Activated naive CD4-positive, alpha-beta T cell treated with anti-CD3 and anti-CD28 coated beads, Interleukin-2, amount 50 U/mL, for 24 hours (primary cell): ENCODE data around the gene PRKN.

Experiments
- H3K27ac Mint-ChIP-seq: one replicate; pipeline ENCODE4 v1.8.0; 2021; ENCODE audit warnings: mild to moderate bottlenecking, mixed read lengths
- H3K27me3 Mint-ChIP-seq: one replicate; pipeline ENCODE4 v1.8.0; 2021; ENCODE audit warnings: mixed read lengths
- H3K36me3 Mint-ChIP-seq: one replicate; pipeline ENCODE4 v1.8.0; 2021; ENCODE audit warnings: mixed read lengths
- H3K4me1 Mint-ChIP-seq: one replicate; pipeline ENCODE4 v1.8.0; 2021; ENCODE audit warnings: mixed read lengths
- H3K4me3 Mint-ChIP-seq: one replicate; pipeline ENCODE4 v1.8.0; 2021; ENCODE audit warnings: mild to moderate bottlenecking, mixed read lengths
- H3K9me3 Mint-ChIP-seq: one replicate; pipeline ENCODE4 v1.8.0; 2021; ENCODE audit warnings: mixed read lengths

The PRKN gene

GRCh38 chr6:162294029-162294428 lies 433.5 kb downstream of the PRKN start:
- no peaks in the 10 kb centered on the region for H3K27me3 Mint-ChIP-seq
- H3K36me3 Mint-ChIP-seq, result peaks cover 1% of the 10 kb centered on the region
- H3K4me3 Mint-ChIP-seq, result no peak overlapping the region
- H3K27ac Mint-ChIP-seq, result no peak overlapping the region
- no peaks in the 10 kb centered on the region for H3K9me3 Mint-ChIP-seq
- no peaks in the 10 kb centered on the region for H3K4me1 Mint-ChIP-seq

GRCh38 chr6:162292915-162293314 lies 434.7 kb downstream of the PRKN start:
- Mint-ChIP-seq H3K9me3 (no peaks in the 10 kb centered on the region), H3K36me3 (peaks cover 1% of the 10 kb centered on the region), H3K27me3 (no peaks in the 10 kb centered on the region), H3K4me1 (no peaks in the 10 kb centered on the region), H3K4me3 (no peak overlapping the region), H3K27ac (no peak overlapping the region)

GRCh38 chr6:162290846-162291465 lies 436.6 kb downstream of the PRKN start:
- peaks cover 1% of the 10 kb centered on the region for H3K36me3 Mint-ChIP-seq
- no peak overlapping the region for H3K27ac Mint-ChIP-seq
- no peak overlapping the region for H3K4me3 Mint-ChIP-seq
- H3K4me1 Mint-ChIP-seq, result no peaks in the 10 kb centered on the region
- no peaks in the 10 kb centered on the region for H3K27me3 Mint-ChIP-seq
- no peaks in the 10 kb centered on the region for H3K9me3 Mint-ChIP-seq

GRCh38 chr6:162289972-162290371 lies 437.6 kb downstream of the PRKN start:
- H3K36me3 Mint-ChIP-seq, result peaks cover 1% of the 10 kb centered on the region
- H3K4me1 Mint-ChIP-seq, result no peaks in the 10 kb centered on the region
- no peaks in the 10 kb centered on the region for H3K27me3 Mint-ChIP-seq
- H3K9me3 Mint-ChIP-seq, result no peaks in the 10 kb centered on the region
- no peak overlapping the region for H3K27ac Mint-ChIP-seq
- no peak overlapping the region for H3K4me3 Mint-ChIP-seq

GRCh38 chr6:162273986-162274385 lies 453.6 kb downstream of the PRKN start:
- H3K27me3 Mint-ChIP-seq, result no peaks in the 10 kb centered on the region

GRCh38 chr6:162271922-162272321 lies 455.6 kb downstream of the PRKN start:
- H3K27me3 Mint-ChIP-seq, result no peaks in the 10 kb centered on the region
- no peaks in the 10 kb centered on the region for H3K36me3 Mint-ChIP-seq
- no peaks in the 10 kb centered on the region for H3K9me3 Mint-ChIP-seq
- no peak overlapping the region for H3K4me3 Mint-ChIP-seq
- no peak overlapping the region for H3K27ac Mint-ChIP-seq
- no peaks in the 10 kb centered on the region for H3K4me1 Mint-ChIP-seq

More at GRCh38 chr6:162273986-162274385, 453.6 kb downstream of the PRKN start:
- no peaks in the 10 kb centered on the region for H3K36me3 Mint-ChIP-seq
- no peak overlapping the region for H3K27ac Mint-ChIP-seq
- H3K9me3 Mint-ChIP-seq, result no peaks in the 10 kb centered on the region
- no peaks in the 10 kb centered on the region for H3K4me1 Mint-ChIP-seq
- no peak overlapping the region for H3K4me3 Mint-ChIP-seq

GRCh38 chr6:162270966-162271365 lies 456.6 kb downstream of the PRKN start:
- no peaks in the 10 kb centered on the region for H3K36me3 Mint-ChIP-seq
- H3K4me1 Mint-ChIP-seq, result no peaks in the 10 kb centered on the region
- no peak overlapping the region for H3K4me3 Mint-ChIP-seq
- H3K27me3 Mint-ChIP-seq, result no peaks in the 10 kb centered on the region
- no peaks in the 10 kb centered on the region for H3K9me3 Mint-ChIP-seq
- H3K27ac Mint-ChIP-seq, result no peak overlapping the region

- Mint-ChIP-seq H3K9me3 (no peaks in the 10 kb centered on the region), H3K27me3 (no peaks in the 10 kb centered on the region), H3K4me1 (no peaks in the 10 kb centered on the region), H3K36me3 (peaks cover 2% of the 10 kb centered on the region), H3K4me3 (no peak overlapping the region), H3K27ac (no peak overlapping the region)
These were observed 459.9 kb downstream of the PRKN start for GRCh38 chr6:162267641-162268040.

- H3K4me3 Mint-ChIP-seq, result no peak overlapping the region
- H3K36me3 Mint-ChIP-seq, result peaks cover 3% of the 10 kb centered on the region
- no peak overlapping the region for H3K27ac Mint-ChIP-seq
- no peaks in the 10 kb centered on the region for H3K4me1 Mint-ChIP-seq
- no peaks in the 10 kb centered on the region for H3K27me3 Mint-ChIP-seq
- H3K9me3 Mint-ChIP-seq, result no peaks in the 10 kb centered on the region
These were observed 460.4 kb downstream of the PRKN start for GRCh38 chr6:162267126-162267525.

GRCh38 chr6:162264581-162264980 lies 463.0 kb downstream of the PRKN start:
- Mint-ChIP-seq H3K36me3 (peaks cover 3% of the 10 kb centered on the region), H3K27ac (no peak overlapping the region), H3K4me3 (no peak overlapping the region), H3K4me1 (no peaks in the 10 kb centered on the region), H3K9me3 (no peaks in the 10 kb centered on the region), H3K27me3 (no peaks in the 10 kb centered on the region)

- H3K4me1 Mint-ChIP-seq, result no peaks in the 10 kb centered on the region
- no peak overlapping the region for H3K27ac Mint-ChIP-seq
- H3K27me3 Mint-ChIP-seq, result no peaks in the 10 kb centered on the region
- H3K4me3 Mint-ChIP-seq, result no peak overlapping the region
- peaks cover 6% of the 10 kb centered on the region for H3K36me3 Mint-ChIP-seq
- H3K9me3 Mint-ChIP-seq, result no peaks in the 10 kb centered on the region
These were observed 464.9 kb downstream of the PRKN start for GRCh38 chr6:162262466-162263196.

GRCh38 chr6:162261598-162261997 lies 466.0 kb downstream of the PRKN start:
- Mint-ChIP-seq H3K9me3 (no peaks in the 10 kb centered on the region), H3K4me1 (no peaks in the 10 kb centered on the region), H3K27me3 (no peaks in the 10 kb centered on the region), H3K4me3 (no peak overlapping the region), H3K36me3 (peaks cover 6% of the 10 kb centered on the region), H3K27ac (no peak overlapping the region)

GRCh38 chr6:162260027-162260426 lies 467.5 kb downstream of the PRKN start:
- Mint-ChIP-seq H3K4me3 (no peak overlapping the region), H3K27me3 (no peaks in the 10 kb centered on the region)

GRCh38 chr6:162258647-162259046 lies 468.9 kb downstream of the PRKN start:
- peaks cover 8% of the 10 kb centered on the region for H3K36me3 Mint-ChIP-seq
- no peak overlapping the region for H3K4me3 Mint-ChIP-seq

More at GRCh38 chr6:162260027-162260426, 467.5 kb downstream of the PRKN start:
- Mint-ChIP-seq H3K9me3 (no peaks in the 10 kb centered on the region), H3K4me1 (no peaks in the 10 kb centered on the region), H3K36me3 (peaks cover 8% of the 10 kb centered on the region), H3K27ac (no peak overlapping the region)

GRCh38 chr6:162256361-162256760 lies 471.2 kb downstream of the PRKN start:
- Mint-ChIP-seq H3K27ac (no peak overlapping the region), H3K27me3 (no peaks in the 10 kb centered on the region), H3K4me3 (no peak overlapping the region), H3K4me1 (no peaks in the 10 kb centered on the region), H3K9me3 (no peaks in the 10 kb centered on the region), H3K36me3 (peaks cover 5% of the 10 kb centered on the region)

More at GRCh38 chr6:162258647-162259046, 468.9 kb downstream of the PRKN start:
- Mint-ChIP-seq H3K4me1 (no peaks in the 10 kb centered on the region), H3K9me3 (no peaks in the 10 kb centered on the region), H3K27ac (no peak overlapping the region), H3K27me3 (no peaks in the 10 kb centered on the region)

- no peaks in the 10 kb centered on the region for H3K9me3 Mint-ChIP-seq
- no peaks in the 10 kb centered on the region for H3K27me3 Mint-ChIP-seq
- H3K4me3 Mint-ChIP-seq, result no peak overlapping the region
- peaks cover 2% of the 10 kb centered on the region for H3K36me3 Mint-ChIP-seq
- no peak overlapping the region for H3K27ac Mint-ChIP-seq
- H3K4me1 Mint-ChIP-seq, result no peaks in the 10 kb centered on the region
These were observed 476.3 kb downstream of the PRKN start for GRCh38 chr6:162251257-162251656.
